CD14-positive monocyte (primary cell): ENCODE data around the gene HOXA13. TPM values are rescaled to one million over a fixed set of nuclear protein-coding genes. Genes with fewer than 3 reads are reported as not detected.
A peak's percentile ranks its signal among the peaks of the same experiment; 100 is the strongest.

ENCODE experiments used
- DNase-seq, 3 donors: peaks; one replicate each; pipeline ENCODE4 v3.0.0-alpha.2; 2011 to 2022
- H2AFZ ChIP-seq: 2 replicates; pipeline ENCODE4 v1.6.0; 2012; ENCODE audit warnings: mild to moderate bottlenecking, low read depth, low read length, inconsistent platforms; ENCODE audit not compliant: insufficient read depth, poor library complexity, severe bottlenecking
- H3K27ac ChIP-seq, 2 donors: 1 replicate in 1 of 2; 2 replicates in 1 of 2; pipeline ENCODE4 v1.5.1; 2012 to 2013; ENCODE audit warnings: low read length in 2 of 2, control low read depth in 1 of 2, inconsistent platforms in 1 of 2, low read depth in 1 of 2, mild to moderate bottlenecking in 1 of 2
- H3K27me3 ChIP-seq, 2 donors: one replicate each; pipeline versions ENCODE4 v1.6.0 to v1.6.1; 2011 to 2013; ENCODE audit warnings: low read length in 2 of 2; ENCODE audit not compliant: control insufficient read depth in 2 of 2, insufficient read depth in 2 of 2
- H3K36me3 ChIP-seq, 2 donors: replicated peaks in 1 of 2; 1 replicate in 1 of 2; 2 replicates in 1 of 2; pipeline versions ENCODE4 v1.5.1 to v1.6.1; 2012 to 2013; ENCODE audit warnings: low read length in 2 of 2, control low read depth in 1 of 2, inconsistent platforms in 1 of 2, mild to moderate bottlenecking in 1 of 2; ENCODE audit not compliant: insufficient read depth in 2 of 2, control insufficient read depth in 1 of 2
- H3K4me1 ChIP-seq, 2 donors: 1 replicate in 1 of 2; 2 replicates in 1 of 2; pipeline versions ENCODE4 v1.5.1 to v1.6.1; 2012 to 2013; ENCODE audit warnings: low read length in 2 of 2, control low read depth in 1 of 2, inconsistent platforms in 1 of 2, mild to moderate bottlenecking in 1 of 2, moderate library complexity in 1 of 2; ENCODE audit not compliant: insufficient read depth in 2 of 2, control insufficient read depth in 1 of 2
- H3K4me2 ChIP-seq: replicated peaks from 2 replicates; pipeline ENCODE3; 2012; ENCODE audit warnings: low read length, moderate library complexity, mild to moderate bottlenecking; ENCODE audit not compliant: poor library complexity, severe bottlenecking; ENCODE audit errors: extremely low read depth
- H3K4me3 ChIP-seq, 3 experiments: fragments of 200-600 bp in 1 of 3; sonication (generic) in 1 of 3; replicated peaks in 1 of 3; 1 replicate in 2 of 3; 2 replicates in 1 of 3; pipeline ENCODE4 v1.5.1; 2011 to 2013; ENCODE audit warnings: low read length in 3 of 3, mild to moderate bottlenecking in 3 of 3, control low read depth in 2 of 3, low read depth in 2 of 3, inconsistent platforms in 1 of 3, moderate library complexity in 1 of 3
- H3K79me2 ChIP-seq: 2 replicates; pipeline ENCODE4 v1.6.0; 2012; ENCODE audit warnings: mild to moderate bottlenecking, control low read depth, inconsistent platforms, low read length, moderate library complexity; ENCODE audit not compliant: insufficient read depth
- H3K9ac ChIP-seq: 2 replicates; pipeline ENCODE4 v1.6.0; 2017; ENCODE audit warnings: low read length, mild to moderate bottlenecking; ENCODE audit not compliant: insufficient read depth, poor library complexity, severe bottlenecking
- H3K9me3 ChIP-seq, 2 donors: replicated peaks in 1 of 2; 1 replicate in 1 of 2; 2 replicates in 1 of 2; pipeline versions ENCODE4 v1.5.1 to v1.6.1; 2012 to 2013; ENCODE audit warnings: low read length in 2 of 2, control low read depth in 1 of 2; ENCODE audit not compliant: control insufficient read depth in 1 of 2, insufficient read depth in 1 of 2
- H4K20me1 ChIP-seq: 2 replicates; pipeline ENCODE4 v1.6.0; 2012; ENCODE audit warnings: mild to moderate bottlenecking, low read length, control low read depth, moderate library complexity; ENCODE audit not compliant: insufficient read depth
- H3K27ac Mint-ChIP-seq, 7 donors: one replicate each; pipeline ENCODE4 v1.8.0; 2020; ENCODE audit warnings: mild to moderate bottlenecking in 7 of 7, mixed read lengths in 7 of 7, moderate library complexity in 6 of 7, inconsistent platforms in 2 of 7
- H3K27me3 Mint-ChIP-seq, 3 donors: one replicate each; pipeline ENCODE4 v1.8.0; 2021 to 2022; ENCODE audit warnings: low read depth in 3 of 3, mild to moderate bottlenecking in 3 of 3, mixed read lengths in 3 of 3, moderate library complexity in 3 of 3, inconsistent platforms in 1 of 3
- H3K36me3 Mint-ChIP-seq, 2 donors: one replicate each; pipeline ENCODE4 v1.8.0; 2020; ENCODE audit warnings: mixed read lengths in 2 of 2, inconsistent platforms in 1 of 2, mild to moderate bottlenecking in 1 of 2
- H3K4me1 Mint-ChIP-seq: one replicate; pipeline ENCODE4 v1.8.0; 2020; ENCODE audit warnings: mild to moderate bottlenecking, mixed read lengths
- H3K4me3 Mint-ChIP-seq, 2 donors: one replicate each; pipeline ENCODE4 v1.8.0; 2020; ENCODE audit warnings: mild to moderate bottlenecking in 2 of 2, mixed read lengths in 2 of 2, moderate library complexity in 1 of 2
- H3K9me3 Mint-ChIP-seq, 7 donors: one replicate each; pipeline ENCODE4 v1.8.0; 2020 to 2022; ENCODE audit warnings: mixed read lengths in 7 of 7, mild to moderate bottlenecking in 6 of 7, moderate library complexity in 6 of 7, inconsistent platforms in 2 of 7
- CTCF ChIP-seq: fragments of 200-600 bp; IDR thresholded peaks from one replicate; pipeline ENCODE4 v1.8.0; 2022; ENCODE audit warnings: antibody characterized with exemption, mild to moderate bottlenecking
- WGBS: methylation state at CpG from one replicate; pipeline ENCODE4 v1.1.5; 2013; ENCODE audit warnings: missing lambda C conversion rate; ENCODE audit not compliant: insufficient coverage; 5-methylcytosine and 5-hydroxymethylcytosine counted together
- intact Hi-C, 2 donors: fragments of 100-400 bp; cut with micrococcal nuclease; formaldehyde crosslinking; loops; one replicate each; pipeline versions ENCODE4 v1.15.0 to v1.15.1; 2023
- polyA plus RNA-seq, 3 donors: library from polyadenylated mRNA; depleted of rRNA in 1 of 3; unstranded in 2 of 3; stranded (reverse) in 1 of 3; fragments of 300-500 nt in 2 of 3; fragments of >200 nt in 1 of 3; fragmentation: Illumina TruSeq in 2 of 3; gene quantifications; 1 replicate in 2 of 3; 2 replicates in 1 of 3; pipeline ENCODE4 v1.2.3, GENCODE V29; 2012 to 2021

Gene HOXA13
- polyA plus RNA-seq, 3 donors, result not detected

DNA sequence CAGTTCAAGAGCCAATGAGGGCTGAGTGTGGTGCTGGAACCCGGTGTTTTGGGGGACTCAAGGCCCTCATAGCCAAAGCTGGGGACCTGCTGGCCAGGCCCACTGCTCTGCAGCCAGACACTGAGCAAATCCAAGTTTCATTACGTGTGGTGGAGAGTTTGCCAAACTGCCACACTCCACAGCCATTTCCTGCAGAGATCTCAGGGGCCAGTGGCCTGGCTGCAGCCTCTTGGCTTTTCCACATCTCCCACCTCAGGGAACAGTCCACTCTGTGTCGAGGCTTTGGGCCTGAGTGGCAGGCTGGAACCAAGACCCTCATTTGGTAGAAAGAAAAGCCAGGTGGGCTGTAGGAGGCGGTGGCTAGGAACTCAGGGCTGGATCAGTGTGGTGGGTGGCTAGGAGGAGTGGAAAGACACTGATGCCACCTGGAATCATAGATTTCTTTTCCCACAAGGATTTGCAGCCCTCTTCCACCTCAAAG, 18.1 kb downstream of the HOXA13 start:
- peak overlapping the region in 1 of 2 donors; percentile 81 for H3K4me3 Mint-ChIP-seq

More for the DNA sequence above, 18.1 kb downstream of the HOXA13 start:
- Mint-ChIP-seq H3K27me3 (peaks cover 90 to 96% (median 96%) of the 10 kb centered on the region in 3 donors), H3K4me1 (peaks cover 42% of the 10 kb centered on the region), H3K36me3 (peaks cover 10 to 23% of the 10 kb centered on the region in 2 donors), H3K27ac (no peak overlapping the region), H3K9me3 (peaks cover 3 to 38% (median 17%) of the 10 kb centered on the region in 7 donors)
- no peak for DNase-seq
- no peak overlapping the region for H3K4me2 ChIP-seq
- H3K27me3 ChIP-seq, result peaks cover 63 to 99% of the 10 kb centered on the region in 2 donors
- no CpG with 5 or more reads among the region's 4 CpGs for WGBS
- TF ChIP-seq CTCF, result no peak
- no peak overlapping the region for H2AFZ ChIP-seq
- no peaks in the 10 kb centered on the region for H3K79me2 ChIP-seq
- H3K9ac ChIP-seq, result no peak overlapping the region
- H4K20me1 ChIP-seq, result no peaks in the 10 kb centered on the region
- no peak overlapping the region for H3K27ac ChIP-seq
- no peaks in the 10 kb centered on the region for H3K36me3 ChIP-seq
- no peak overlapping the region for H3K4me3 ChIP-seq
- intact Hi-C loops, result no loop called here
- peaks cover 7 to 45% of the 10 kb centered on the region in 2 donors for H3K9me3 ChIP-seq
- peaks cover 35 to 38% of the 10 kb centered on the region in 2 donors for H3K4me1 ChIP-seq
